Subcutaneous adipose tissue (tissue), 4 donors: ENCODE data around the gene ZNF670. TPM values are rescaled to one million over a fixed set of nuclear protein-coding genes. Genes with fewer than 3 reads are reported as not detected.

ENCODE experiments used
- CTCF ChIP-seq: fragments of 450-650 bp; IDR thresholded peaks from one replicate; pipeline ENCODE4 v1.5.1; 2016; ENCODE audit warnings: low read depth, mild to moderate bottlenecking, control low read depth, antibody characterized with exemption, moderate library complexity
- total RNA-seq, 4 donors: library from RNA; depleted of rRNA; stranded (reverse); fragments of >200 nt; gene quantifications; one replicate each; pipeline ENCODE4 v1.1.0, GENCODE V29; 2016

ZNF670 gene
- total RNA-seq, 4 donors from 2014 or later: 3.1 to 5.2 (median 3.4) TPM

- TF ChIP-seq CTCF: no peak
These were observed 35.9 kb upstream of the ZNF670 start for GRCh38 chr1:247114351-247115140.

- no peak for TF ChIP-seq CTCF
These were observed 35.2 kb upstream of the ZNF670 start for GRCh38 chr1:247113733-247114271.

GRCh38 chr1:247113094-247113497 lies 34.5 kb upstream of the ZNF670 start:
- TF ChIP-seq CTCF: no peak

- TF ChIP-seq CTCF: no peak
These were observed 33.8 kb upstream of the ZNF670 start for GRCh38 chr1:247112479-247112781.

GRCh38 chr1:247111700-247112478 lies 33.3 kb upstream of the ZNF670 start:
- no peak for TF ChIP-seq CTCF

GRCh38 chr1:247111259-247111699 lies 32.7 kb upstream of the ZNF670 start:
- TF ChIP-seq CTCF: no peak

- TF ChIP-seq CTCF: no peak
These were observed 32.1 kb upstream of the ZNF670 start for GRCh38 chr1:247110627-247111258.
